HG02588 (cell line): Measurements from ENCODE around the gene MYZAP.

Experiments used
- ATAC-seq: cut with Tn5 transposase; IDR thresholded peaks from one replicate; pipeline ENCODE4 v1.9.1; 2021; ENCODE audit warnings: mild to moderate bottlenecking, moderate library complexity; ENCODE audit not compliant: unreplicated experiment

Gene MYZAP

GRCh38 chr15:57656434-57656833, 64.7 kb downstream of the MYZAP start:
- ATAC-seq, result no peak

- ATAC-seq, result no peak
Measured at GRCh38 chr15:57657619-57658018, 65.9 kb downstream of the MYZAP start.

GRCh38 chr15:57662091-57662744, 70.5 kb downstream of the MYZAP start:
- ATAC-seq, result no peak

GRCh38 chr15:57662802-57663201, 71.1 kb downstream of the MYZAP start:
- ATAC-seq, result no peak

- ATAC-seq, result no peak
Measured at GRCh38 chr15:57663262-57663661, 71.6 kb downstream of the MYZAP start.

GRCh38 chr15:57665194-57665593, 73.5 kb downstream of the MYZAP start:
- no peak for ATAC-seq

- ATAC-seq, result no peak
Measured at GRCh38 chr15:57665939-57666338, 74.2 kb downstream of the MYZAP start.

- ATAC-seq, result no peak
Measured at GRCh38 chr15:57667171-57667849, 75.6 kb downstream of the MYZAP start.

- no peak for ATAC-seq
Measured at GRCh38 chr15:57668016-57668415, 76.3 kb downstream of the MYZAP start.

- no peak for ATAC-seq
Measured at GRCh38 chr15:57671636-57672035, 79.9 kb downstream of the MYZAP start.

GRCh38 chr15:57675481-57676181, 83.9 kb downstream of the MYZAP start:
- no peak for ATAC-seq

GRCh38 chr15:57676585-57676984, 84.9 kb downstream of the MYZAP start:
- no peak for ATAC-seq

GRCh38 chr15:57677204-57677603, 85.5 kb downstream of the MYZAP start:
- ATAC-seq, result no peak

GRCh38 chr15:57680021-57680420, 88.3 kb downstream of the MYZAP start:
- ATAC-seq, result no peak

GRCh38 chr15:57681011-57681410, 89.3 kb downstream of the MYZAP start:
- ATAC-seq, result no peak

- ATAC-seq, result no peak
Measured at GRCh38 chr15:57683481-57683880, 91.8 kb downstream of the MYZAP start.

GRCh38 chr15:57684491-57685151, 92.9 kb downstream of the MYZAP start:
- ATAC-seq, result no peak

GRCh38 chr15:57685306-57686095, 93.8 kb downstream of the MYZAP start:
- ATAC-seq, result no peak

GRCh38 chr15:57686657-57687056, 95.0 kb downstream of the MYZAP start:
- ATAC-seq, result no peak

- no peak for ATAC-seq
Measured at GRCh38 chr15:57690341-57690966, 98.8 kb downstream of the MYZAP start.
